ENCODE results near the gene SLAMF1. TPM values are rescaled to one million over a fixed set of nuclear protein-coding genes. Genes with fewer than 3 reads are reported as not detected.

The SLAMF1 gene
- polyA plus RNA-seq, 3 donors: 0.13 to 0.65 TPM; not detected in 1

DNA sequence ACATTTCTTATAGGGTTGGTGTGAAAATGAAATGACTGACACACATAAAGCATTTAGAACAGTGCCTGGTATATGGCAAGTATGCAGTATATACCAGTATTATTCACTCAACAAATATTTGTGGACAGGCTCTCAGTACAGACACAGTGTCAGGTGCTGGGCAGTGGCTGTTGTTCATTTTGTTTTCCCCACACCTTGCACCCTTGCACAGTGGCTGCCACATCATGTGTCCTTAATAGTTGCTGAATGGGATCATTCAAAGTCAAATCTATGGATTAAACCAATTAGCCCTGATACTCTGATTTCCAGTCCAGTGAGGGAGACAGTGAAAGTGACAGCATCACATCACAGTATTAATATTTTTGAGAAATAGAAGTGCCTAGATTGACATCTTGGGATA lies 2.4 kb downstream of the SLAMF1 start:
- no peaks in the 10 kb centered on the region for H3K27me3 ChIP-seq (ENCODE audit: control insufficient read depth in 2 of 2, insufficient read depth in 2 of 2, low read length in 2 of 2)
- Mint-ChIP-seq H3K27me3 (ENCODE audit: low read depth in 3 of 3) (peaks cover 0 to 6% (median 0%) of the 10 kb centered on the region in 3 donors), H3K4me3 (no peak overlapping the region), H3K27ac (no peak overlapping the region), H3K36me3 (peaks cover 3 to 5% of the 10 kb centered on the region in 2 donors), H3K4me1 (peaks cover 50% of the 10 kb centered on the region), H3K9me3 (no peaks in the 10 kb centered on the region)
- no peak overlapping the region for H2AFZ ChIP-seq (ENCODE audit: insufficient read depth, low read depth, low read length, poor library complexity, severe bottlenecking)
- no peak overlapping the region for H3K4me2 ChIP-seq (replicated peaks; ENCODE audit: extremely low read depth, low read length, poor library complexity, severe bottlenecking)
- H4K20me1 ChIP-seq (ENCODE audit: insufficient read depth, low read length): no peaks in the 10 kb centered on the region
- intact Hi-C loops (cut with micrococcal nuclease): no loop called here
- TF ChIP-seq, protein P1, sequence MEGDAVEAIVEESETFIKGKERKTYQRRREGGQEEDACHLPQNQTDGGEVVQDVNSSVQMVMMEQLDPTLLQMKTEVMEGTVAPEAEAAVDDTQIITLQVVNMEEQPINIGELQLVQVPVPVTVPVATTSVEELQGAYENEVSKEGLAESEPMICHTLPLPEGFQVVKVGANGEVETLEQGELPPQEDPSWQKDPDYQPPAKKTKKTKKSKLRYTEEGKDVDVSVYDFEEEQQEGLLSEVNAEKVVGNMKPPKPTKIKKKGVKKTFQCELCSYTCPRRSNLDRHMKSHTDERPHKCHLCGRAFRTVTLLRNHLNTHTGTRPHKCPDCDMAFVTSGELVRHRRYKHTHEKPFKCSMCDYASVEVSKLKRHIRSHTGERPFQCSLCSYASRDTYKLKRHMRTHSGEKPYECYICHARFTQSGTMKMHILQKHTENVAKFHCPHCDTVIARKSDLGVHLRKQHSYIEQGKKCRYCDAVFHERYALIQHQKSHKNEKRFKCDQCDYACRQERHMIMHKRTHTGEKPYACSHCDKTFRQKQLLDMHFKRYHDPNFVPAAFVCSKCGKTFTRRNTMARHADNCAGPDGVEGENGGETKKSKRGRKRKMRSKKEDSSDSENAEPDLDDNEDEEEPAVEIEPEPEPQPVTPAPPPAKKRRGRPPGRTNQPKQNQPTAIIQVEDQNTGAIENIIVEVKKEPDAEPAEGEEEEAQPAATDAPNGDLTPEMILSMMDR (IDR thresholded peaks at IDR 0.05): no peak
- no peaks in the 10 kb centered on the region for H3K36me3 ChIP-seq (replicated peaks in 1 of 2; ENCODE audit: control insufficient read depth in 1 of 2, insufficient read depth in 2 of 2, low read length in 2 of 2)
- no peak for DNase-seq
- no peak overlapping the region for H3K9ac ChIP-seq (ENCODE audit: insufficient read depth, low read length, poor library complexity, severe bottlenecking)
- no peak overlapping the region for H3K27ac ChIP-seq (ENCODE audit: low read depth in 1 of 2, low read length in 2 of 2)
- no peak overlapping the region for H3K4me3 ChIP-seq (replicated peaks in 1 of 3; ENCODE audit: low read depth in 2 of 3, low read length in 3 of 3)
- H3K9me3 ChIP-seq (replicated peaks in 1 of 2; ENCODE audit: control insufficient read depth in 1 of 2, insufficient read depth in 1 of 2, low read length in 2 of 2): no peaks in the 10 kb centered on the region
- no peaks in the 10 kb centered on the region for H3K79me2 ChIP-seq (ENCODE audit: insufficient read depth, low read length)
- peaks cover 39 to 51% of the 10 kb centered on the region in 2 donors for H3K4me1 ChIP-seq (ENCODE audit: control insufficient read depth in 1 of 2, insufficient read depth in 2 of 2, low read length in 2 of 2)

DNA sequence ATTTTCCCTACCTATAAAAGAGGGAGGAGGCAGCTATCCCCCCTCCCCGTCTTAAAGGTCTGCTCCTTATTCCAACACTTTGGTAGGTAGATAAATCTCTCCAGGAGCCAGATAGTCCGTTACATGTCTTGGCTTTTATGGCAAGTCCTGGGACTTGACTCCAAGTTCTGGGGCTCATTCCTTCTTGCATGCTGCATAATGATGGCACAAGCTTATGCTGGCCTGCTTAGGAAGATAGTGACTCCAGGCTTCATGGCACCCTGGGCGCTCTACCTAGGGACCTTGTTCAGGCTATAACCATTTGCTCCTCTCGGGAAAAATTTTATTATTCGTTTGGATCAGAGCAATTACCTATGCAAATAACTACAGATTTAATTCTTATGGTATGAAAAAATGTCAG lies 3.7 kb downstream of the SLAMF1 start:
- Histone ChIP-seq H3K9ac (ENCODE audit: insufficient read depth, low read length, poor library complexity, severe bottlenecking) (no peak overlapping the region), H2AFZ (ENCODE audit: insufficient read depth, low read depth, low read length, poor library complexity, severe bottlenecking) (no peak overlapping the region), H4K20me1 (ENCODE audit: insufficient read depth, low read length) (no peaks in the 10 kb centered on the region), H3K4me3 (replicated peaks in 1 of 3; ENCODE audit: low read depth in 2 of 3, low read length in 3 of 3) (no peak overlapping the region), H3K27ac (ENCODE audit: low read depth in 1 of 2, low read length in 2 of 2) (no peak overlapping the region), H3K4me1 (ENCODE audit: control insufficient read depth in 1 of 2, insufficient read depth in 2 of 2, low read length in 2 of 2) (peaks cover 39 to 51% of the 10 kb centered on the region in 2 donors), H3K9me3 (replicated peaks in 1 of 2; ENCODE audit: control insufficient read depth in 1 of 2, insufficient read depth in 1 of 2, low read length in 2 of 2) (no peaks in the 10 kb centered on the region), H3K36me3 (replicated peaks in 1 of 2; ENCODE audit: control insufficient read depth in 1 of 2, insufficient read depth in 2 of 2, low read length in 2 of 2) (no peaks in the 10 kb centered on the region), H3K4me2 (replicated peaks; ENCODE audit: extremely low read depth, low read length, poor library complexity, severe bottlenecking) (no peak overlapping the region), H3K79me2 (ENCODE audit: insufficient read depth, low read length) (no peaks in the 10 kb centered on the region), H3K27me3 (ENCODE audit: control insufficient read depth in 2 of 2, insufficient read depth in 2 of 2, low read length in 2 of 2) (no peaks in the 10 kb centered on the region)
- H3K4me1 Mint-ChIP-seq: peaks cover 54% of the 10 kb centered on the region
- WGBS (ENCODE audit: insufficient coverage): 100% methylated on average over 1 of the region's 5 CpGs
- intact Hi-C loops (cut with micrococcal nuclease): no loop called here
- TF ChIP-seq, protein P1 (IDR thresholded peaks at IDR 0.05): no peak
- peaks cover 0 to 6% (median 0%) of the 10 kb centered on the region in 3 donors for H3K27me3 Mint-ChIP-seq (ENCODE audit: low read depth in 3 of 3)
- H3K9me3 Mint-ChIP-seq: no peaks in the 10 kb centered on the region
- H3K4me3 Mint-ChIP-seq: no peak overlapping the region
- H3K27ac Mint-ChIP-seq: peak overlapping the region in 1 of 7 donors; percentile 52
- peaks cover 3 to 5% of the 10 kb centered on the region in 2 donors for H3K36me3 Mint-ChIP-seq
- DNase-seq: no peak

Measured in CD14-positive monocyte (primary cell).